Measurements from ENCODE around the gene TMEM245.

DNA sequence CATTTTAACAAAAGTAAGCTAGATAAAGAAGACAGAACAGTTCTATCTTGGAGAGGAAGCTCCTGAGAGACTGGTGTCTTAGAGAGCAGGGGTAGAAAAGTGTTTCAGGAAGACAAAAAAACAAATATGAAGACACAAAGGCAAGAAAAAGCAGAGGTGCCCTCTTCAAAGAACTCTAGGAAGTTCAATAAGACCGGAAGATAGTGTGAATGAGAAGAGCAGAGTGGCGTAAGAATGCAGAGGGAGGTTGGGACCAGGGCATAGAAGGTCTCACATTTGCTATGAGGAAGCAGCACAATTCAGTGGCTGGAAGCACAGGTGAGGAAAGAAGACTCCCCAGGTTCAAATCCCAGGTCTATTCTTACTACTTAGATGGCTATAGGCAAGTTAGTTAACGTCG lies 22.6 kb downstream of the TMEM245 start:
- TF ChIP-seq EZH2phosphoT487 (IDR thresholded peaks at IDR 0.05; ENCODE audit: insufficient read depth, low read depth), result no peak
- no peak for TF ChIP-seq EZH2 (IDR thresholded peaks at IDR 0.05; ENCODE audit: insufficient read depth, poor library complexity, severe bottlenecking)

Data from GM23248 (cell line).